Esophagus muscularis mucosa (tissue), 4 donors: ENCODE measurements around the gene GDI1.

ENCODE experiments used
- EP300 ChIP-seq: sonication (generic); formaldehyde crosslinking; IDR thresholded peaks from one replicate; pipeline ENCODE4 v1.6.1; 2017; ENCODE audit warnings: antibody characterized with exemption
- POLR2A ChIP-seq: fragments of 450-650 bp; IDR thresholded peaks from one replicate; pipeline ENCODE4 v1.6.1; 2017; ENCODE audit warnings: antibody characterized with exemption, moderate library complexity, mild to moderate bottlenecking, low read depth
- POLR2AphosphoS5 ChIP-seq, 2 donors: sonication (generic); formaldehyde crosslinking; IDR thresholded peaks; one replicate each; pipeline ENCODE4 v1.6.1; 2017; ENCODE audit warnings: antibody characterized with exemption in 2 of 2
- TF ChIP-seq, protein P1 (sequence below), 3 experiments: fragments of 200-600 bp in 2 of 3; fragments of 450-650 bp in 1 of 3; sonication (generic) in 2 of 3; IDR thresholded peaks; one replicate each; pipeline ENCODE4 v1.5.1; 2017 to 2019; ENCODE audit warnings: antibody characterized with exemption in 3 of 3, mild to moderate bottlenecking in 2 of 3, moderate library complexity in 1 of 3

DNA sequence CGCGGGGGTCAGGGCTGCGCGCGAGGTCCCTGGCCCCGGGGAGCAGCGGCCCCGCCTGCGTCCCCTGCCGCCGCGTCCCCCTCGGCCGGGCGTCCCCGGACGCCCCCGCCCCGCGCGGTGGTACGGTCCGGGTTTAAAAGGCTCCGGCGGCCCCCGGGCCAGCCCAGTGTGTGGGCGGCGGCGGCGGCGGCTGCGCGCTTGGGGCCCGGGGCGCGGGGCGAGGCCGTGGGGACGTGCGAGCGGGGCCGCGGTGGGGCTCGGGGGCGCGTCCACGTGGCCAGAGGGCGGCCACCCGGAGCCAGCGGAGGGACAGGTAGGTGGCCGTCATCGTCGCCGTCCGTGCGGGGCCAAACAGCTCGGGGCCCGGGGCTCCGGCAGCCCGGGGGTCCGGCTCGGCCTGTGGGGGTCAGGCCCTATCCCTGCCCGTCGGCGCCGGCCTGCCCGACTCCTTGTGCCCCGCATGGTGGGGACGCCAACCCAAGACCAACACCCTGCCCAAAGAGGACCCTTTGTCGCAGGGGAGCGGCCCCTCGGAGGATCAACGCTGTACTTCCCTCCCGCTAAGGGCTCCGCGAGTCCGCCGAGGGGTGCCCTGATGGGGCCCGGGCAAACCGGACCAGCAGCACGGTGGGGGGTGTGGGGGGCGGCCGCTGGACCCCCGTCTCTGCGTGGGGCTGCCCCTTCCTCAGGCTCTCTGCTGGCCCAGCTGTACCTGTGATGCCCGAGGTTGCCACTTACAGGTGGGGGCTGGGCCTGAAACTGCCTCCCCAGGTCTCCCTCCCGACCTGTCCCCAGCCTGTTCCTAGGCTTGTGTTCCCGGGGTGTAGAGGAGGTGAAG is 21.4 kb downstream of the GDI1 start, which contains the start of gene PLXNA3:
- TF ChIP-seq, protein P1, sequence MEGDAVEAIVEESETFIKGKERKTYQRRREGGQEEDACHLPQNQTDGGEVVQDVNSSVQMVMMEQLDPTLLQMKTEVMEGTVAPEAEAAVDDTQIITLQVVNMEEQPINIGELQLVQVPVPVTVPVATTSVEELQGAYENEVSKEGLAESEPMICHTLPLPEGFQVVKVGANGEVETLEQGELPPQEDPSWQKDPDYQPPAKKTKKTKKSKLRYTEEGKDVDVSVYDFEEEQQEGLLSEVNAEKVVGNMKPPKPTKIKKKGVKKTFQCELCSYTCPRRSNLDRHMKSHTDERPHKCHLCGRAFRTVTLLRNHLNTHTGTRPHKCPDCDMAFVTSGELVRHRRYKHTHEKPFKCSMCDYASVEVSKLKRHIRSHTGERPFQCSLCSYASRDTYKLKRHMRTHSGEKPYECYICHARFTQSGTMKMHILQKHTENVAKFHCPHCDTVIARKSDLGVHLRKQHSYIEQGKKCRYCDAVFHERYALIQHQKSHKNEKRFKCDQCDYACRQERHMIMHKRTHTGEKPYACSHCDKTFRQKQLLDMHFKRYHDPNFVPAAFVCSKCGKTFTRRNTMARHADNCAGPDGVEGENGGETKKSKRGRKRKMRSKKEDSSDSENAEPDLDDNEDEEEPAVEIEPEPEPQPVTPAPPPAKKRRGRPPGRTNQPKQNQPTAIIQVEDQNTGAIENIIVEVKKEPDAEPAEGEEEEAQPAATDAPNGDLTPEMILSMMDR (IDR thresholded peaks at IDR 0.05): no peak
- TF ChIP-seq POLR2AphosphoS5 (IDR thresholded peaks at IDR 0.05) (peak; percentile 26 to 29), POLR2A (no peak), EP300 (no peak)
